Stimulated activated CD4-positive, alpha-beta T cell treated with anti-CD3 and anti-CD28 coated beads, Interleukin-1b, Interleukin-23, amount 100 ng/mL, for 1 hour (primary cell): Measurements from ENCODE around the gene TCF7.
A peak's percentile ranks its signal among the peaks of the same experiment; 100 is the strongest.

Experiments
- DNase-seq, 2 donors: peaks; one replicate each; pipeline ENCODE4 v3.0.0-alpha.2; 2020; ENCODE audit warnings: low read depth in 2 of 2

Gene TCF7

GRCh38 chr5:134131165-134131564, 16.7 kb downstream of the TCF7 start:
- DNase-seq, result no peak

- DNase-seq, result no peak
Observed at GRCh38 chr5:134131578-134132350, 17.3 kb downstream of the TCF7 start.

GRCh38 chr5:134132372-134133187, 18.1 kb downstream of the TCF7 start:
- peak in 1 of 2 donors; percentile 57 for DNase-seq

- DNase-seq, result no peak
Observed at GRCh38 chr5:134133188-134133994, 18.9 kb downstream of the TCF7 start.

GRCh38 chr5:134133995-134134541, 19.6 kb downstream of the TCF7 start:
- no peak for DNase-seq

- no peak for DNase-seq
Observed at GRCh38 chr5:134135091-134135655, 20.7 kb downstream of the TCF7 start.

- no peak for DNase-seq
Observed at GRCh38 chr5:134136221-134136631, 21.7 kb downstream of the TCF7 start.

- DNase-seq, result no peak
Observed at GRCh38 chr5:134136771-134137170, 22.3 kb downstream of the TCF7 start.

GRCh38 chr5:134138416-134139376, 24.2 kb downstream of the TCF7 start:
- peak in 1 of 2 donors; percentile 42 for DNase-seq

GRCh38 chr5:134139377-134139851, 24.9 kb downstream of the TCF7 start:
- DNase-seq, result no peak

GRCh38 chr5:134139891-134140469, 25.5 kb downstream of the TCF7 start:
- DNase-seq, result no peak

- DNase-seq, result peak in 1 of 2 donors; percentile 43
Observed at GRCh38 chr5:134140530-134141201, 26.2 kb downstream of the TCF7 start.

- no peak for DNase-seq
Observed at GRCh38 chr5:134141331-134142050, 27.0 kb downstream of the TCF7 start.

- no peak for DNase-seq
Observed at GRCh38 chr5:134142052-134142451, 27.6 kb downstream of the TCF7 start.

- no peak for DNase-seq
Observed at GRCh38 chr5:134142806-134143205, 28.3 kb downstream of the TCF7 start.

- DNase-seq, result no peak
Observed at GRCh38 chr5:134143431-134143830, 28.9 kb downstream of the TCF7 start.

GRCh38 chr5:134143944-134144941, 29.8 kb downstream of the TCF7 start:
- DNase-seq, result no peak
